GOT3 (cell line): Measurements from ENCODE around the gene GOT1.

Experiments
- DNase-seq: peaks from one replicate; lab custom pipeline; 2025; ENCODE audit warnings: mixed read lengths; lab: John Stamatoyannopoulos, UW

Gene GOT1

GRCh38 chr10:99430451-99431189 is at the start of gene GOT1:
TSS of gene GOT1 (minus strand) at chr10:99430624. CDS start at chr10:99430565, 59 bp downstream.
- DNase-seq = peak; percentile 90

DNA sequence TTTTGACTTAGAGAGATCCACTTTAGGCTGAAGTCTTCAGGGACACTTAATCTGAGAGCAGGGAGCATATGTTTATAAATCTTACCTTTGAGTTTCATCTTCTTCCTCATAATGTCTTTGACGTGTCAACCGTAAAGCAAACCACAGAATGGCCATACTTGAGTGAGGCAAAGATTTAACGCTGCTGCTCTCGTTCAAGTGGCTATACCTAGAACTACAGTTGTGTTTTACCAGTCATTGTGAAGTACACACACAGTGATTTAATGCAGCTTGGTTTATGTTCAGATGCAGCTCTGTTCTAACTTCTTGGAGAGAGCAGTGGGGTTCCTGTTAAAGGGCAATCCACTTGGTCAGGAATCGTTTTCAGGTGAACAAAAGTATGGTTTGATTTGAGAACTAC is 39.9 kb upstream of the GOT1 start:
- DNase-seq = no peak

GRCh38 chr10:99467236-99467999 is 37.0 kb upstream of the GOT1 start:
- DNase-seq = no peak

DNA sequence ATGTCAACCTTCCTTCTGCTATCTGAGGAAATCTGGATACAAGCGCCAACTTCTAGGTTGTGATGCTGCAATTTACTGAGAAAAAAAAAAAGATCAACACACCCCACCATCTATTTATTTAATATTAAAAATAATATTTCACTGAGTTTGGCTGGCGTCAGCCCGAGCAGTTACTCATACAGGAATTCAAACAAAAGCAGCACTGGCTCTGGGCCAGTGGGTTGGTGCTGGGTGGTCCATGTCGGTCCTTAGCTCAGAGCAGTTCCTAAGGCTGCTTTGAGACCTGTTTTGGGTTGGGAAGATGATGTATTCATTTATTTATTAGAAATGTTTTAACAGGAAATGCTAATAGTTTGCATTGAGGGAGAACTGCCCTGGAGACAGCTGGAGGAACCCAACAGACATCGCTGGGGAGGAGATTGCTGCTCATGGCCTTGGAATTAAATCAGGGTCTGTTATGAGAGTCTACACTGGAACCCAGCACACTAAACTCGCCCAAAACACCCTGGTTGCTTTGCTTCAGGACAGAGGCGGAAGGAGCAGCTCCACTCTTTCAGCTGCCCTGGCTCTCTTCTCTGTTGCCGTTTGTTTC is 36.3 kb upstream of the GOT1 start:
- DNase-seq = no peak

DNA sequence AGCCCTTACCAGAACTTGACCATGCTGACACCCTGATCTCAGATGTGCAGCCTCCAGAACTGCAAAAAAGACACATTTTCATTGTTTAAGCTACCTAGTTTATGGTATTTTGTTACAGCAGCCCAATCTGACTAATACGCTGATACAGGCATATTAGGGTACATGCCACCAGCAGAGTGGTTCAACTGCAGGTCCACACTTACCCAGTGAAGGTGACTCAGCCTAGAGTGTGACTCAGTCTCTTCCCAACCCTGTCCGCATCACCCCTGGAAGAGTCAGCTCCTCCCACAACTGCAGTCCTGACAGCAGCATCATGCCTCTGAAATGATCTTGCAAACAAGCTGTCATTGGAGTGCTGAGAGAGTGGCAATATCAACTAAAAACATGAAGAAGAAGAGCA is 30.8 kb upstream of the GOT1 start:
- DNase-seq = no peak

DNA sequence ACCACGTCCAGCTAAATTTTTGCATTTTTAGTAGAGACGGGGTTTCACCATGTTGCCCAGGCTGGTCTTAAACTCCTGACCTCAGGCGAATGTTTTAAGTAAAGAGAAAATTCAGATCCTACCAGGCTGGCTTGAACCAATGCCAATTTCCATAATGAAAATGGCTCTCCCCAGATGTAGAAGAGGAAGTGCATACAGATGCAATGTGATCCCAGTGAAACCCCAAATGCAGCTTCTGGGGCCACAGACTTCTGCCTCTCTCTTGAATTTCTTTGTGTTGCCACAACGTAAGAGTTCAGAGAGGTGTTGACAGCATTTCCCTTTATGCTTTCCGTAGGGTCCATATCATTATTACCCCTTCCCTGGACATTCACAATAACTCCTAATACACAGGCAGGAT is 29.6 kb upstream of the GOT1 start:
- DNase-seq = no peak

DNA sequence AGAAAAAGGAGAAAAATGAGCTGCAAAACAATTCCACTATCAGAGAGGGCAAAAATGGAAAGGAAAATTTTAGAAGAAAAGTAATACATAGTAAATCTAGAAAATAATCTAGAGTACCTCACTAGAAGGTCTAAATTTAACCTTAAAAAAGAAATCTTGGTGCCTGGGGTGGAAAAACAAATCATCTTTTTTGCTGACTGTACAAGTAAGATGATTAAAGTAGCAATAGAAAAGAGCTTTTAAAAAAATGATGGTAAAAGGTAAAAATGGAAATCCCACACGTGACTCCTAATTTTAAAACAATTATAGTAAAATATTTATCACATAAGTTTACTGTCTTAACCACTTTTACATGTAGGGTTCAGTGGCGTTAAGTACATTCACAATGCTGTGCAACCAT is 28.8 kb upstream of the GOT1 start:
- no peak for DNase-seq

GRCh38 chr10:99457813-99458212 is 27.4 kb upstream of the GOT1 start:
- no peak for DNase-seq

DNA sequence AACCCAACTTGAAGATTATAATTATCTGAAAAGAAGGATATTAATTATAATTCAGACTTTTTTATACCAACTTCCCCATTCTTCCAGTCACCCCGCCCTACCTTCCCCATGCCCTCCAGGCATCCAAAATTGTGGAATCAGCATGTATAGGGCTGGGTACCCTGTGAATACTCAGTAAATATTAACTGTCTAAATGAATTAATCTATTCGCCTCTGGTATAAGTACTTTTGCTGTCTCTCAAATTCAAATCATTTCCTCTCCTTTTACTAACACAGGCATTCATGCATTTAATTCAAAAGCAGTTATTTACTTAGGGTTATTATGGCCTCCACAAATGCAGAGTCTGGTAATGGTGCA is 26.5 kb upstream of the GOT1 start:
- no peak for DNase-seq

GRCh38 chr10:99456207-99456930 is 25.9 kb upstream of the GOT1 start:
- DNase-seq = no peak

- DNase-seq = no peak
Observed at GRCh38 chr10:99451981-99452380, 21.6 kb upstream of the GOT1 start.

DNA sequence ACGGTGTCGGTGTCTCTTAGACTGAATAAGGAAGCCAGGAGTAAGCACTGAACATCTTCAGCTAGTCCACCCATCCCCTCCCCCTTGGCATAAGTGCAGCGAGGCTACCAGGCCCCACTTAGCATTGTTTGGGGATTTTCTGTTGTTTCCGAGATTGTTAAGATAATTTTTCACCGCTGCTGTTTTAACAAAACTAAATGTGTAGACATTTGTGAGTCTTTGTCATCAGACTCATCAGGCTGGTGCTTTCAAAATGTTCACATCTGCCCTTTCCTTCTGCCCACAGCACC is 21.0 kb upstream of the GOT1 start:
- DNase-seq = no peak

DNA sequence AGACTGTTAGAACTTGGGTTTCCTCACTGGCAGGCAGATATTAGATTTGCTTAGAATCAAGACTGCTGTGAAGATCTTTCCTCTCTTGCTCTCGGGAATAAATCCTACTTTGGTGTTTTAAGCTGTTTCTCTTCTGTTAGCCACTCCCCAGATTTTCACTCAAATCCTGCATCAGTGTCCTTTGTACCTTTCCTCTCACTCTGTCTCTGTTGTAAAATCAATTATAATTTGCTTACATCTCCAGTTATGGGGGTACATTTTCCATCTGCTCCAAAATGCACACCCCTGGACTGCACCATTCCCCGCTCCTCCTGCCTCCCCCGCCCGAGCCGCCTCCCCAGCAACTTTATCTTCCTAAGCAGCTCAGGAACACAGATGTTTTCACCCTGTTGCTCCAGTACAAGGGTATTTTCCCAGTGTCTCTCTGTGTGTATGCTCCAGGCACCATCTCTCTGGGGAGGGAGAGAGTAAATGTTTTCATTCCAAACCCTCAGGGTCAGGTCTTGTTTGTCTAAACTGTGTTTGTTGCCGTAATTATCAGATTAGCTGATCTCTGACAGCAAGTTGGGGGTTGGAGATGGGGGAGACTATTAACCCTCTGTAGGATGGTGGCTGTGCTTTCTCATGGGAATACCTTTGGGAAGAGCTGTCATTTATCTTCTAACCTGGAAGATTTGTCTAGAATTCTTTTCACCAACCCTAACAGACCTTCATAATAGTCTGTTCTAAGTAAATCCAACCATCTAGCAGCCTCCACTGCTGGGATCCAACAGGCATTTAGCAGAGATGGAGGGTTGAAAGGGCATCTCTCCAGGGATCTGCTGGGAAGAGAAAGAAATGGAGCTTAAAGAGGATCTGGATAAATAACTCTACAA is 20.4 kb upstream of the GOT1 start:
- DNase-seq = no peak

GRCh38 chr10:99450156-99450555 is 19.7 kb upstream of the GOT1 start:
- no peak for DNase-seq

DNA sequence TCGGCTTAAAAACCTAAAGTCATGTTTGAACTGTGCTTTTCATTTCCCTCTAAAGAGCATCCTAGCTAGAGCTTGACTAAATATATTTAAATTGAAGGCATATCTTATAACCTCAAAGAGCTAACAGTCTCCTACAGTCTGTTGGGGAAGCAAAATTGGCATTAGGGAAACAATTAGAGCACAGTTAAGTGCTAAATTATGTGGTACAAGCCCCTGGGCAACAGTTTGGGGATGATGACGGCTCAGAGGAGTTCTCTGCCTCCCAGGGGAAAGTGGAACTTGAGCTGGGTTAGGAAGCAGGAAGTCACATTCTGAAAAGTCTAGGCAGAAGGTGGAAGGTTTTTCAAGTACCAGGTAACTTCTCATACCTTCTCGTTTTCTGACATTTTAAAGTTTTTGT is 18.6 kb upstream of the GOT1 start:
- no peak for DNase-seq

DNA sequence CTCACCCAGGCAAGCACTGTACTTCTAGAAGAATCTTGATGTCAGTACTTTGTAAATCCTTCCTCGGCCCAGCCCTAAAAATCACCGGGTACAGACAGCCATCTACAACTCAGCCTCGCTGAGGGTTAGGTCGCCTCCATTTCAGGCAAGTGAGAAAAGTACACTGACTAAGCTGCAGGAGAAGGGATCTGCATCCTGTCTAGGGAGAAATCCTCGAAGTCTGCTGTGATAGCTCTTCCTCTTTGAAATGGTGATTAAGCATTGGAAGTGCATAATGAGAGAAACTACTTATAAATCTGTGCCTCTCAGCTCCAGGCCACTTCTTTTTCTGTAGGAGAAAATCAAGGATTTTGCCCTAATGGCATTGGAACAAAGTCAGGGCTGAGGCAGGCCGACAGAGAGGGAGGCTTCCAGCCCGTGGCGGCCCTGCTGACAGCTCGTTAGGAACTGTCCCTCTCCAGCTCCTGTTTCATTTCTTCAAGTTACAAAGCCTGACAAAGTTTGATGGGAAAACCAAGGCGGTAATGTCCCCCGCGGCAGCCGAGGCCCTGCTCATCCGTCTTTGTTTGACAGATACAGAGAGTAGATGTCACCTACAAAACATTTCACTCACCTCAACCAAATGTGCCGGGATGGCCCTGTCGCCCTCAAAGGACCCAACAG is 14.1 kb upstream of the GOT1 start:
- no peak for DNase-seq

- DNase-seq = no peak
Observed at GRCh38 chr10:99443500-99443899, 13.1 kb upstream of the GOT1 start.

DNA sequence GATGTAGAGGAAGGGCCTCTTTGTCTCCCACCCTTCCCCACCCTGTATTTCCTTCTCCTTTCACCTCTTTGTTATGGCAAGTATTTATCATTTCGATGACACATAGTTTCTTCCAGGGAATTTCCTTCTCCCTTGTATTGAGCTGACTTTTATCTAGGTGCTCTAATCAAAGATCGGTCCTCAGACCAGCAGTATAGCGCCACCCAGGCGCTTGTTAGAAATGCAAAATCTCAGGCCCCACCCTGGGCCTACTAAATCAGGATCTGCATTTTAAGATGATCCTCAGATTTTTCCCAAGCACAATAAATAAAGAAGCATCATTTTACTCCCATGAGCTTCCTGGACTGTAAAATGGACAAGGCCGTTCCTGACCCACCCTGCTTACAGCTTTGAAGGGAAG is 12.0 kb upstream of the GOT1 start:
- no peak for DNase-seq

DNA sequence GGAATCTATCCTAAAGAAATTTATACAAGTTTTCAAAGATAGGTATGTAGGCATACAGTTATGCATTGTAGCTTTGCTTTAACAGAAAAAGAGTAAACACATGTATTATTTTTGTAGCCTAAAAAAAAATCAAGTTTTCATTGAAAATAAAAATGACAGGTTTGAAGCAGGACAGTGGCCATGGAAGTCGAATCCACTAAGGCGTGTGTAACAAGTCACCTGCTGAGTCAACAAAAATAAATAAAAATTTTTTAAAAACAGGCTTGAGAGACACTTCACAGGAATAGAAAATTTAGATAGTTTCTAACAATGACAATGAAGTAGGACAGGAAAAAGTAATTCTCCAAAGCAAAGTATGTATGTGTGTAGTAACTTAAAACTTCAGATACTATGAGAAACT is 8.5 kb upstream of the GOT1 start:
- DNase-seq = no peak

DNA sequence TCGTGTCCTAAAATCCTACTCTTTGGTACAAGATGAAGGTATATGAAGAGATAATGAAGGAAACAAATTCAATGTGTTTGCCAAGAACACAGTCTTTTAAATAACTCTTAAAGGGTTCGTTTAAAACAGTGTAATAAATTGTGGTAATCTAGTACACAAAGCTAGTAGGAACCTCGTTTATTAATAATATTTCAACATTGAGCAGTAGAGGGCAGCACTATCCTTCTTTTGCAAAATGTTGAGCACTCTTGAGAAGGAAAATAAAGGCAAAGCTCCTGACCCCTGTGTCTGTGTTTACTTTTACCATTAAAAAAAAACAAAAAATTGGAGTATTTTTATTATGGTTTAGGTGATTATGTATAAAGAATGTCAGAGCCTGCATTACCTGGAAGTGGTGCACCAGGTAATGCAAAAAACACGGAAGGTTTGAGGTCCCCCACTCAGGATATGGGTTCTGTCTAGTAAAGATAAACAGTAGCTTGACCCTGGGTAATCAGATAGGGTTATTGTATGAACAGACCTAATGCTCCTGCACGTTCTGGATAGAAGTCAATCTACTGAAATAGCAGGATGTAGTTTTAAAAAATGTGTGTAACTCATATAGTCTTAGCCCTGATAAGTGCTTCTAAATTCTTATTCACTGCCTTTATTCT is 5.7 kb upstream of the GOT1 start:
- DNase-seq = no peak
